HEK293T (cell line): ENCODE results near the gene SRPX2.

Source experiments
- BHLHE40 ChIP-seq: fragments of 450-650 bp; IDR thresholded peaks from 2 replicates; pipeline ENCODE4 v1.6.1; 2016; ENCODE audit warnings: mild to moderate bottlenecking, moderate library complexity, borderline replicate concordance
- FOXA1 ChIP-seq: fragments of 450-650 bp; IDR thresholded peaks from 2 replicates; pipeline ENCODE4 v1.6.1; 2016; ENCODE audit warnings: mild to moderate bottlenecking
- FOXM1 ChIP-seq: fragments of 450-650 bp; IDR thresholded peaks from 2 replicates; pipeline ENCODE4 v1.6.1; 2017; ENCODE audit warnings: mild to moderate bottlenecking, borderline replicate concordance

- TF ChIP-seq FOXM1 (no peak), FOXA1 (no peak), BHLHE40 (no peak)
These were observed 42.0 kb downstream of the SRPX2 start for GRCh38 chrX:100685997-100686305.
